Measurements from ENCODE around the gene LDLRAD3. TPM values are rescaled to one million over a fixed set of nuclear protein-coding genes. Genes with fewer than 3 reads are reported as not detected.

The LDLRAD3 gene
- polyA plus RNA-seq, 1 donor (not counting 4 experiments of a cell fraction or from before 2014, with no cell fraction given), result 13.1 TPM

GRCh38 chr11:35946766-35947165 is 2.9 kb downstream of the LDLRAD3 start:
- H3K27ac ChIP-seq (ENCODE audit: control insufficient read depth, insufficient read depth, low read length), result no peak overlapping the region
- no peak overlapping the region for H2AFZ ChIP-seq (ENCODE audit: control insufficient read depth, low read length)
- no peak overlapping the region for H3K4me2 ChIP-seq (ENCODE audit: control insufficient read depth, extremely low read depth, insufficient read depth, low read depth, low read length)
- H3K79me2 ChIP-seq (ENCODE audit: control insufficient read depth, insufficient read depth, low read length), result peaks cover 59% of the 10 kb centered on the region
- H3K4me1 ChIP-seq (ENCODE audit: control insufficient read depth, extremely low read depth, insufficient read depth, low read length), result peaks cover 24% of the 10 kb centered on the region
- no peaks in the 10 kb centered on the region for H3K27me3 ChIP-seq (ENCODE audit: control insufficient read depth, extremely low read depth, insufficient read depth, low read length)
- FAIRE-seq (no peak), DNase-seq (ENCODE audit: low read depth, low spot score) (no peak)
- no peak overlapping the region for H3K4me3 ChIP-seq (ENCODE audit: control insufficient read depth in 2 of 3, extremely low read depth in 1 of 3, insufficient read depth in 2 of 3, low read depth in 1 of 3, low read length in 3 of 3)
- peaks cover 2% of the 10 kb centered on the region for H3K9me1 ChIP-seq (ENCODE audit: control insufficient read depth, extremely low read depth, insufficient read depth, low read length)
- H3K9me3 ChIP-seq (ENCODE audit: control insufficient read depth, low read depth, low read length), result no peaks in the 10 kb centered on the region
- TF ChIP-seq EZH2 (IDR thresholded peaks at IDR 0.05; ENCODE audit: low read length), result no peak
- TF ChIP-seq CTCF (optimal IDR thresholded peaks at IDR 0.05 in 1 of 3, IDR thresholded peaks at IDR 0.05 in 1 of 3, conservative IDR thresholded peaks at IDR 0.05 in 1 of 3; ENCODE audit: extremely low read depth in 1 of 3, insufficient read depth in 2 of 3, low read length in 3 of 3), result no peak
- no peak overlapping the region for H3K9ac ChIP-seq (ENCODE audit: control insufficient read depth, extremely low read depth, insufficient read depth, low read length)
- no peaks in the 10 kb centered on the region for H3K36me3 ChIP-seq (ENCODE audit: control insufficient read depth in 2 of 2, extremely low read depth in 1 of 2, insufficient read depth in 2 of 2, low read length in 2 of 2)
- dilution Hi-C loops (cut with MboI; ENCODE audit: extremely low pct_ligation_motif_present, low sequenced_read_pairs), result no loop called here
- H4K20me1 ChIP-seq (ENCODE audit: control insufficient read depth, extremely low read depth, insufficient read depth, low read length), result peaks cover 5% of the 10 kb centered on the region

GRCh38 chr11:35947437-35947836 is 3.6 kb downstream of the LDLRAD3 start:
- Histone ChIP-seq H3K27me3 (ENCODE audit: control insufficient read depth, extremely low read depth, insufficient read depth, low read length) (no peaks in the 10 kb centered on the region), H3K4me1 (ENCODE audit: control insufficient read depth, extremely low read depth, insufficient read depth, low read length) (peaks cover 24% of the 10 kb centered on the region), H3K9ac (ENCODE audit: control insufficient read depth, extremely low read depth, insufficient read depth, low read length) (no peak overlapping the region), H3K36me3 (ENCODE audit: control insufficient read depth in 2 of 2, extremely low read depth in 1 of 2, insufficient read depth in 2 of 2, low read length in 2 of 2) (no peaks in the 10 kb centered on the region), H3K27ac (ENCODE audit: control insufficient read depth, insufficient read depth, low read length) (no peak overlapping the region), H4K20me1 (ENCODE audit: control insufficient read depth, extremely low read depth, insufficient read depth, low read length) (peaks cover 5% of the 10 kb centered on the region), H2AFZ (ENCODE audit: control insufficient read depth, low read length) (no peak overlapping the region), H3K4me2 (ENCODE audit: control insufficient read depth, extremely low read depth, insufficient read depth, low read depth, low read length) (no peak overlapping the region), H3K9me1 (ENCODE audit: control insufficient read depth, extremely low read depth, insufficient read depth, low read length) (peaks cover 2% of the 10 kb centered on the region), H3K79me2 (ENCODE audit: control insufficient read depth, insufficient read depth, low read length) (peaks cover 65% of the 10 kb centered on the region), H3K4me3 (ENCODE audit: control insufficient read depth in 2 of 3, extremely low read depth in 1 of 3, insufficient read depth in 2 of 3, low read depth in 1 of 3, low read length in 3 of 3) (no peak overlapping the region), H3K9me3 (ENCODE audit: control insufficient read depth, low read depth, low read length) (no peaks in the 10 kb centered on the region)
- dilution Hi-C loops (cut with MboI; ENCODE audit: extremely low pct_ligation_motif_present, low sequenced_read_pairs), result no loop called here
- FAIRE-seq (no peak), DNase-seq (ENCODE audit: low read depth, low spot score) (no peak)
- no peak for TF ChIP-seq EZH2 (IDR thresholded peaks at IDR 0.05; ENCODE audit: low read length)
- no peak for TF ChIP-seq CTCF (optimal IDR thresholded peaks at IDR 0.05 in 1 of 3, IDR thresholded peaks at IDR 0.05 in 1 of 3, conservative IDR thresholded peaks at IDR 0.05 in 1 of 3; ENCODE audit: extremely low read depth in 1 of 3, insufficient read depth in 2 of 3, low read length in 3 of 3)

All from keratinocyte (primary cell).